Stimulated activated CD8-positive, alpha-beta memory T cell treated with anti-CD3 and anti-CD28 coated beads, Interleukin-15, amount 100 ng/mL, for 1 hour (primary cell): ENCODE results near the gene DOCK2.
A peak's percentile ranks its signal among the peaks of the same experiment; 100 is the strongest.
"Not testable (repeated sequence)": the region's sequence is repeated elsewhere in the genome, so short reads cannot be mapped to it uniquely, and the experiment has no call there.

Experiments used
- DNase-seq: peaks from one replicate; pipeline ENCODE4 v3.0.0-alpha.2; 2020; ENCODE audit warnings: low read depth

DOCK2 gene

DNA sequence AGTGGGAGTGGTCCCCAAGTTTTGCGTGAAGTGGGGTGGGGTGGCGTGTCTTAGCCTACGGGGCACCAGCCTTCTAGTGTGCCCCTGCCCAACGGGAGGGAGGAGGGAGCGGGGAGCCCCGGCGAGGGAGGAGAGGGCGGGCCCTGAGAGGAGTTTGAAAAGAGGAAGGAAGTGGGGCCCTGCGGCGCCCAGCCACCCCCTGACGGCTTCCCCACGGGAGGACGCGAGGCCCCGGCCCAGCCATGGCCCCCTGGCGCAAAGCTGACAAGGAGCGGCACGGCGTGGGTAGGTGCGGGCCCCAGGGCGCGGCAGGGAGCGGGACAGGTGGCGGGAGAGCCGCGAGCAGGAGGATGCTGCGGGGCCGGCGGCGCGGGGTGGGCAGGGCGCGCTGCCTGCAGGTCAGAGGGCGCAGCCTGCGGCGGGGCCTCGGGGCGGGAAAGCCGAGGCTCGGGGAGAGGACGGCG lies at the start of gene DOCK2:
DOCK2 (plus strand) TSS at position 191 of the 464 bp plus-strand sequence; CDS start at position 243, 52 bp downstream.
- peak; percentile 39 for DNase-seq

- no peak for DNase-seq
These were observed 46.5 kb upstream of the DOCK2 start for GRCh38 chr5:169590602-169591001.

DNA sequence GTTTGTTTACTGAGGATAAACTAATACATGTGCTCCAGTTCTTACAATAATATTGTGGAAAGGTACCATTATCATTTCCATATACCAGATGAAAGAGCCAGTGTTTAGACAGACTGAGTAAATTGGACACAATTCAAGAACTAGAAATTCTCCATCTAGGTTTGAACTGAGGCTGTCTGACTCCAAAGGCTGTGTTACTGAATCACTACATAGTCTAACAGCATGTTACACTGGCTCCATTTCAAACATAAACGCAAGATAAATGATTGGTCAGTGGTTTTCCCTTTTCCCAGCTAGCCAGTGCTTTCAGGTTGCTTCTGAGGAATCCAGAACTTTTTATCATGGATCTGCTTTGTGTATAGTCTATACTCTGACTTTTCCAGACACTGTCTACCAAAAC lies 45.4 kb upstream of the DOCK2 start:
- no peak for DNase-seq

GRCh38 chr5:169592937-169593650 lies 44.0 kb upstream of the DOCK2 start:
- DNase-seq: no peak

DNA sequence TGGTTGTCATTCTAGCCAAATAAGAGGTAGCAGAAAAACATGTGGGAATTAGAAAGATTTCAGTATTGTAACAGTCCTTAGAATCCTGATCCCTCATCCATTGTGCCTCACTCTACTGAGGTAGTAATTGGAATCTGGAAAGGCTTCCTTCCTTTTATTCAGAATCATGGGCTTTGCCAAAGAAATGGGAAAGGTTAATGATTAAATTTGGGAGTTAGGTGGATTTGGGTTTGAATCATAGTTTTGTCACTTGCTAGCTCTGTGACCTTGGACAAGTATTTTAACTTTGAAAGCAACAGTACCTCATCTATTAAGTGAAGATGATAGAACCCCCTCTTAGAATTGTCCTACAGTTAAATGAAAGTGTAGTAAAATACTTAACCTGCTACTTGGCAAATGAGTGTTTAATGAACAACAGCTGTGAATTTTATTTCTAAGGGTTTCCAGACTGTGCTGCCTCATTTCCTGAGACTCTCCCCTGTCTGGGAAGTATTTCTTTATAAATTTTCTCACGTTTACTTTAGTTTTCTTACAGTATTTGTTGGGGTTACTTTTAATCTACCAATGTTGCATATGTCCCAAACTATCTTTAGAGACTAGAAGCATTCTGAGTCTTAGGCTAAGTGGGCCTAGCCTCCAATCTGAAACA lies 41.8 kb upstream of the DOCK2 start:
- no peak for DNase-seq

- no peak for DNase-seq
These were observed 37.6 kb upstream of the DOCK2 start for GRCh38 chr5:169599451-169599850.

GRCh38 chr5:169602535-169602934 lies 34.5 kb upstream of the DOCK2 start:
- no peak for DNase-seq

GRCh38 chr5:169606279-169606678 lies 30.8 kb upstream of the DOCK2 start:
- DNase-seq: no peak

DNA sequence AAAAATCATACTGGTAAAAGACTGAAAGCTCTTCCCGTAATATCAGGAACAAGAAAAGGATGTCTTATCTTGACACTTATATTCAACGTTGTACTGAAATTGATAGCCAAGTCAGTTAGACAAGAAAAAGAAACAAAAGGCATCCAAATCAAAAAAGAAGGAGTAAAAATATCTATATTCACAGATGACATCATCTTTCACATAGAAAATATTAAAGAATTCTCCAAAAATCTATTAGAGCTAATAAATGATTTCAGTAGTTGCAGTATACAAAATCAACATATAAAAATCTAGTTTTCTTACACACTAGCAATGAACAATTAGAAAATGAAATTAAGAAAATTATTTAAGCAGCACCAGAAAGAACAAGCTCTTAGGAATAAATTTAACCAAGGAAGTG lies 29.2 kb upstream of the DOCK2 start:
- no peak for DNase-seq

DNA sequence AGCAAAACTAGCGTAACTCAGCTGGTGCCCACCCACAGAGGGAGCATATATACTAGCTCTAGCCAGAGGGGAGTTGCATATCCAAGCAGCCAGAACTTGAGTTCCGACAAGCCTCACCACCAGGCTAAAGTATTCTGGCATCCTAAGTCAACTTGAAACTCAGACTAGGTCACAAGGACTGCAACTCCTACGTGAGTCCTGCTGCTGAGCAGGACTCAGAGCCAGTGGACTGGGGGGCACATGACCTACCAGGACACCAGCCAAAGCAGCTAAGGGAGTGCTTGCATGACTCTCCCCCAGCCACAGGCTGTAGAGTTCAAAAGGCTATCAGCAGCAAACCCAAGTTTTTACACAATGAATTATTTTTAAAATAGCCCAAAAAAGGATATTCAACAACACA lies 27.4 kb upstream of the DOCK2 start:
- no peak for DNase-seq

GRCh38 chr5:169610606-169611005 lies 26.5 kb upstream of the DOCK2 start:
- DNase-seq: no peak

DNA sequence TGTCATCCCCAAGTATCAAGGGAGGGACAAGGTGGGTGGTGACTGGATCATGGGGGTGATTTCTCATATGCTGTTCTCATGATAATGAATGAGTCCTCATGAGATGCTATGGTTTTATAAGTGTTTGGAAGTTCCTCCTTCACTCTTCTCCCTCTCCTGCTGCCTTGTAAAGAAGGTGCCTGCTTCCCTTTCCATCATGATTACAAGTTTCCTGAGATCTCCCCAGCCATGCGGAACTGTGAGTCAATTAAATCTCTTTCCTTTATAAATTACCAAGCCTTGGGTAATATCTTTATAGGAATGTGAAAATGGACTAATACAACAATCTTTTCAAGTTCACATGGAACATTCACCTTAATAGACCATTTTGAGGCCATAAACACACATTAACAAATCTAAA lies 21.5 kb upstream of the DOCK2 start:
- no peak for DNase-seq

GRCh38 chr5:169624307-169624706 lies 12.8 kb upstream of the DOCK2 start:
- DNase-seq: not testable (repeated sequence)

- DNase-seq: no peak
These were observed 10.3 kb upstream of the DOCK2 start for GRCh38 chr5:169626779-169627178.

GRCh38 chr5:169627551-169627950 lies 9.5 kb upstream of the DOCK2 start:
- DNase-seq: no peak

DNA sequence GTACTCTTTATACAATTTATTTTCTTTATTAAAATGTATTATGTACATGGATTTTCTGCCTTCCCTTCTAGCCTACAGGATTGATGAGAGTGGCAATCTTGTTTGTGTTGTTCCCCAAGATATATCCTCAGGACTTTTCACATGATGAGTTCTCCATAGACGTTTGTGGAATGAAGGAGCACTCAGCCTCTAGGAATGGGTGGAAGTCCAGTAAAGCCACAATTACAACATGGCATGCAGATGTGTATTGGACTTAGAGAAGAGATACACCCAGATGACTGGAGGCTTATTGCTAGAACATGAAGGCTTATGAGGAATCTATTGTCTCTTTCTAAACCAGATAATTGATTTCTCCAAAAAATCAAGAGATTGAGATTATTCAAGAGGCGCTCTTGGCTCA lies 8.2 kb upstream of the DOCK2 start:
- DNase-seq: no peak

- no peak for DNase-seq
These were observed 7.1 kb upstream of the DOCK2 start for GRCh38 chr5:169629847-169630548.

GRCh38 chr5:169631360-169631759 lies 5.7 kb upstream of the DOCK2 start:
- DNase-seq: no peak

DNA sequence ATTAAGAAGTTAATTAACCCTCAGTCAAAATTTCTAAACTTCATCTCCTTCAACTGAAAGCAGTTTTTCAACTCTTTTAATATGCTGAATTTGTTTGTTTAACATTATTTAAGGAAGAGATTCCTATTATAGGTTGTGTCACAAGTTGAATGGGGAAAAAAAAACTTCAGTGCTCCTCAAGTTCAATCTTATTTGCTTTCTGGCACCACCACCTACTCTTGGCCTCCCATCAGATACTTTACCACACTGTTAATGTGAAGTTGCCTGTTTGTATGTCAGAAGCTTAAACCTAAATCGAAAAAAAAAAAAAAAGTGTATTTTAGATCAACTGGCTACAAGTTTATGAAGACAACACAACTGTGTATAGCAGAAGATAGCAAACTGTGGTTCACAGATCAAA lies 4.1 kb upstream of the DOCK2 start:
- no peak for DNase-seq

- no peak for DNase-seq
These were observed 2.5 kb upstream of the DOCK2 start for GRCh38 chr5:169634606-169635005.

- DNase-seq: no peak
These were observed 1.1 kb upstream of the DOCK2 start for GRCh38 chr5:169635936-169636335.

DNA sequence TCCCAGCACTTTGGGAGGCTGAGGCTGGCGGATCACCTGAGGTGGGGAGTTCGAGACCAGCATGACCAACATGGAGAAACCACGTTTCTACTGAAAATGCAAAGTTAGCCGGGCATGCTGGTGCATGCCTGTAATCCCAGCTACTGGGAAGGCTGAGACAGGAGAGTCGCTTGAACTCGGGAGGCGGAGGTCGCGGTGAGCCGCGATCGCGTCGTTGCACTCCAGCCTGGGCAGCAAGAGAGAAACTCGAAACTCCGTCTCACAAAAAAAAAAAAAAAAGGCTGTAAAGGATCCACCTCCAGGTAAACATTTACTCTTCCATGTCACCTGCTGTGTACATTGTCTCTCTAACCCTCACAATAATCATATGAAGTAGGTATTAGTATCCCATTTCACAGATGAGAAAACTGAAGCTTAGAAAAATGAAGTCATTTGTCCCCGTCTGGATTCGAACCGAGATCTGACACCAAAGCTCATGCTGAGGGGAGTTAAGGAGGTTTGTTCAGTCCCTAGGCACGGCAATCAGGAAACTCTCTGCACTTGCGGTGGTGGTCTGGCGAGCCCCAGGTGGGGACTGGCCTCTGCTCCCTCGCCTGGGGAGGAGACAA lies 494 bp upstream of the DOCK2 start:
- no peak for DNase-seq
